ENCODE data around the gene GCAT.

- TF ChIP-seq CTCF (optimal IDR thresholded peaks at IDR 0.05 in 1 of 3, IDR thresholded peaks at IDR 0.05 in 1 of 3, conservative IDR thresholded peaks at IDR 0.05 in 1 of 3; ENCODE audit: extremely low read depth in 1 of 3, insufficient read depth in 2 of 3, low read length in 3 of 3) = no peak
- TF ChIP-seq EZH2 (IDR thresholded peaks at IDR 0.05; ENCODE audit: low read length) = no peak
Observed at GRCh38 chr22:37812869-37813678, 5.3 kb downstream of the GCAT start.
